Stimulated activated CD8-positive, alpha-beta memory T cell treated with anti-CD3 and anti-CD28 coated beads, Interleukin-7, amount 100 ng/mL, for 1 hour (primary cell): ENCODE results near the gene FN1.

Experiments
- DNase-seq, 2 donors: peaks; one replicate each; pipeline ENCODE4 v3.0.0-alpha.2; 2020; ENCODE audit warnings: low read depth in 2 of 2

FN1 gene

DNA sequence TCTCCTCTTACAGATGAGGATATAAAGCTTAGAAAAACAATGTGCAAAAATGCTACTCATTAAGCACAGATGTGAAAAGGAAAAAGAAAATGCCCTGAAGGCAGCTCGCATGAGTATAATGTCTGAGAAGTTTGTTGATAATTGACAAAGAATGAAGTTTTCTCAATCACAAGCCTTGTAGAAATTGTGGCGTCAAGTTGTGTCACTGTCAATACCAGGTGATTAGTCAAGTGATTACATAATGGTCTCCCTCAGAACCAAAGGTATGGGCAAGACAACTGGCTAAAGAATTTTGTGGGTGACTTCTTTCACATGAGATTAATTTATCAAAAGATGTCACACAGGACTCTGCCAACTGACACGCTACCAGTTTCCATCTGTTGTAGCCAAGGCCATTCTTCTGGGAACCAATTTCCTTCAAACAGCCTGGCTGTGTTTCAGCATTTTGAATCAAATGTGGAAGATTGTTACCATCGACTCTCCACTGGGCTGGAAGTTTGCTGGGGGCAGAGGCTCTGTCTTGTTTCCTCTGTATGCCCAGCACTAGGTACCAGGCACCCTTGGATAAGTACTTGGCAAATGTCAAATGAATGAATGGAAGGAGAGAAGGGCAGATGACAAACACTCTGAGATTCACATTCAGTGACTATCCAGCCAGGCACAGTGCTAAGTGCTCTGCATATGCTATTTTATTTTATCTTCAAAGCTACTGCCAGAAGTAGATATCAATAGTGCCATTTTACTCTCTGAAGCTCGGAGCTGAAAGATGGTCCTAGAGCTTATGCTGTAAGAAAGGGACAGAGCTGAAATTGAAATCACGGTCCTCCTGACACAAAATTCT is 5.9 kb upstream of the FN1 start:
- no peak for DNase-seq

DNA sequence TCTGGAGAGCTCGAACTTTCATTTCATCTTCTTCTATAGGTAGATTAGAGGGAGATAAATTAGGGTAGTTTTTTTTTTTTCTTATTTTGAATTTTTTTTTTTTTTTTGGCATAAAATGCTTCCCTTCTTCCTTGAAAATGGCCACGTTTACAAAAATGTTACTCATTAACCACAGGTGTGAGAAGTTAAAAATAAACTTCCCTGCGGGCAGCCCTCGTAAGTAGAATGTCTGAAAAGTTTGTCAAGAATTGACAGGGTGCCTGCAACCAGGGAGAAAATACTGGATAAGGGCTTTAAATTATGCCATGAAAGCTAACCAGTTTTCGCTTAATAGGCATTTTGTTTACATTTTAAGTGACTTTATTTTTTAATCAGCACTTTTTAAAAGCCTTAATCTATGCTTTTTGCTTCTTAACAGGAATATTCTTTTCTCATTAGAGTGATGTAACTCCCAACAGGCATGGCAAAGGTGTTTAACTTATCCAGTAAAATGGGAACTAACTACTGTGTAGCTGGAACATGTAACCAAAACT is 4.2 kb upstream of the FN1 start:
- no peak for DNase-seq

GRCh38 chr2:215439404-215439803 is 3.5 kb upstream of the FN1 start:
- no peak for DNase-seq

GRCh38 chr2:215437614-215438013 is 1.7 kb upstream of the FN1 start:
- no peak for DNase-seq

DNA sequence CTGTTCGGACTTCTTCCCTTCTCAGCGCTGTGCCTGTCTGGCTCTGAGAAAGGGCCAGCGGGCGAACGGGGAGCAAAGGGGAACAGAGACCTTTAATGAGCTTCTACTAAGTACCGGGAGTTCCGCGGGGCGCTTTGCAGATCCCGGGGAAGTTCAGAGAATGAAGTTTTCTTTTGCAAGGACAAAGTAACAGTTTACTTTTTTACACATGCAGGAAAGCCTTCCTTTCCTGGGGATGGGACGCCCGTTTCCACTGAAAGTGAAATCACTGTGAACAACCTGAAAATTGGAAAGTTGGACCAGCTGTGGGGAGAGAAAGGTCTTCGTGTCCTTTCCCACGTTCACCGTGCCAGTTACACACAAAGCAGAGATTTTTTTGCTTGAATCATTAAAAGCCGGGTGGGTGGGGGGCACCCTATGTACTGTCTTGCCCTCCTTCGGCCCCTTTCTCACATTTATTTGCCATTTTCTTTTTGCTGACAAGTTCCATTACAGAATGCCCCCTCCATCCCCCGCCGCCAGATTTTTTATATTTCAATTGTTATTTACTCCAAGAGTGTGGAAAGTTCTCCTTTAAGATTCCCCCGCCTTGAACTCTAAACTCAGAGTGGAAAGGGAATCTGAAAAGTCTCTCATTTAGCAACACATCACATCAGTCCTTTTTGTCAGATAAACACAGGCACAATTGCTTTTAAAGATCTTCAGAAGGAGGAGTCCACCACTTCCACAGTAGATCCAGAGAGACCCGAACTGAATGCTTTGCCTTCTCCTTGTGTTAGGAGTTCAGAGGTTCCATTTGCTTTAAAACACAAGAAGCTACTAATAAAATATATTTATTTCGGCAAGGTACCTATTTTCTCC is 1.1 kb upstream of the FN1 start:
- no peak for DNase-seq

- no peak for DNase-seq
These were observed 493 bp downstream of the FN1 start for GRCh38 chr2:215435280-215435869.

DNA sequence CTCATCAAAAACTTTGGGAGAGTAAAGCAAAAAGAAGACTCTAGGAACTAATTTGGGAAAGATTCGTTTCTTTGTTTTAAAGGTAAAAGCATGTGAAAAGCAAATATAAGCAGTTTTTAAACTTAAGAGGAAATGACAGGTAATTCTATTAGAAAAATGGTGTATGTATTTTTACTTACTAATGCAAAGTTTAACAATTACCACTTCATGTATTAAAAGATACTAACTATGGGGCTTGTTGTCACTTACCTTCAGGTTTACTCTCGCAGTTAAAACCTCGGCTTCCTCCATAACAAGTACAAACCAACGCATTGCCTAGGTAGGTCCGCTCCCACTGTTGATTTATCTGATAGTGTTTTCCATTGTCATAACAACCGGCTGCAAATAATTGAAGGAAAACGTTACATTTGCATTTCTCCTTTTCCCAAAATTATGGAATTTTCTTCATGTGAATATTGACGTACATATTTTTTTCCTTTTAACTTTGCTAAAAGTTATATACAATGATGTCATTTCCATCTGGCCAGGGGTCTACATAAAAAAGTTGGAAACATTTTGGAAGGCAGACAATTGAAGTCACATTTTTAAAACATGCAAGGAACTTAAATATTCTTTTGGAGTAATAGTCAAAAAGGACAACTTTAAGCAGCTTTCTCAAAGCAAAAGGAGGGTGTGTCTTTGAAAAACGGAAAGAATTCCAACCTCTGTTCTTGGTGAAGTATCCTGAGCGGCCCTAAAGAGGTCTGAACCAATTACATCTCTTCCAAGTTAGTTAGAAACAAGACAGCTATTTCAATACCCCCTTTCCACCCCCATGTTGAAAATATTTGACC is 1.2 kb downstream of the FN1 start:
- no peak for DNase-seq

DNA sequence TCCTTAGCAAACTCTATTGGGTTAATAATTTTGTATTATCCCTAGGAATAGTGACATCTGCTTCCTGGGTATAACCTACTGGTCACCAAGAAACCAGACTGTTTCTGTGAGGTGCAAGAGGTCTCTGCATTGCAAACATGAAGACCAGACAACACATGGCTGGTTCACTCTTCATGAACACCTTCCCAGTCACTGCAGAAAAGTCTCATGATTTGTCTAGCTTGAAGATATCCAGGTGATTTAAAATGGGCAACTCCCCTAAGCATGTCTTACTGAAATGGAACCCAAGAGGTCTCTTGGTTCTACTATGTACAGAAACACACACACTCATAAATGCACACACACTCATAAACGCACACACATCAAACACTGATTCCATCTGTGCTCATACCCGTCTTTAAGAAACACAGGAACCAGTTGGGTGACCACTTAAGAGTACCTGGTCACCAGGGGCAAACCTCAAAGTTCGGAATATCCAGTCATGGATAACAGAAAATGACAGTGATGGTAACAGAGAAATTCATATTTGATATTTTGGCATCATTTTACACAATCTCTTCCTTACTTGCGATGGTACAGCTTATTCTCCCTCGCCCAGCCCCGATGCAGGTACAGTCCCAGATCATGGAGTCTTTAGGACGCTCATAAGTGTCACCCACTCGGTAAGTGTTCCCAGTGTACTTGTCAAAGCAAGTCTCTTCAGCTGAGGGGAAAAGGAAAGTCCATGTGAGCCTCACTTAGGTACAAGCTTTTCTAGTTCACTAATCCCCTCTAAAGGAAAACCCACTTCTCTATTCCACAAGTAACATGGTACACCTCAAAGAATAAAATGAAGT is 2.9 kb downstream of the FN1 start:
- no peak for DNase-seq

GRCh38 chr2:215431778-215432758 is 3.8 kb downstream of the FN1 start:
- DNase-seq = no peak

GRCh38 chr2:215431290-215431689 is 4.6 kb downstream of the FN1 start:
- DNase-seq = no peak

DNA sequence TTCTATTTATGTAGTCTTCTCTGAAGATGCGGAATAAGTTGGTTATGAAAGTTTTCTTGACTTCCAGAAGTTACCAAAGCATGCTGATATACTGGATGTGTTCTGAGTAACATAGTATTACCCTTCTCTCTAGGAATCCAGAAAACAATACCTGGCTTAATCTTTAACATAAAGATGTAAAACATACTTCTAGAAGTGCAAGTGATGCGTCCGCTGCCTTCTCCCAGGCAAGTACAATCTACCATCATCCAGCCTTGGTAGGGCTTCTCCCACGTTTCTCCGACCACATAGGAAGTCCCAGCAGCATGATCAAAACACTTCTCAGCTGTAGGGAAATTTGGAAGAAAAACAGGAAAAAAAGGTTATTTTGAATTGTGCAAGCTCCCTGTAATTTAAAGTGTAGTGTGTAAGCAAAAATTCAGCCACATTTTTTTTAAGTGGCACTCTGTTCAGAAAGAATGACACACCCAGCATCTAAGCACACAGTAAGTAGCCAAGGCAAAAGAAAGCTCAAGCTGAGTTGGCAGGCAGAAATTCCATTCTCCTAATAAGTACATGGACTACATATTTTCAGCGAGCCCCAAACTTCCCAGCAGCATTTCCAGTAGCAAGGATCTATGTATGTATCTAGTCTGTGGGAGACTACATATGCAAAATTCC is 5.2 kb downstream of the FN1 start:
- DNase-seq = no peak

DNA sequence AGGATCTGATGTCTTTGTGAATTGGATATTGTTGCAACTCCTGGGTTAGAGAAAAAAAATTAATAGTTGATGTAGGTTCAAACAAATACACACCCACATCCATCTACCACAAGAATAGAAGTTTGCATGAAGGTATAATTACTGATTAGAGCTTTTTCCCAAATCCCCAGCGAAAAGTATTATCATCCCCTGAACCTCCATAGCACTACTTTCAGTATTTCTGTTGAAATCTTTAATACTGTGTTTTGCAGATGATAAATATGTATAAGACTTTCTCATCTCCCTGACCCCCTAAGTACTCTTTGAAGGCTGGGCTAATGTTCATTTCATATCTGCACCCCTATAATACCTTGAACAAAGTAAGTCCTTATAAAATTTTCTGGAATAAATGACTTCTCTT is 6.4 kb downstream of the FN1 start:
- no peak for DNase-seq

GRCh38 chr2:215428060-215428910 is 7.6 kb downstream of the FN1 start:
- DNase-seq = no peak

GRCh38 chr2:215427585-215427984 is 8.3 kb downstream of the FN1 start:
- no peak for DNase-seq

DNA sequence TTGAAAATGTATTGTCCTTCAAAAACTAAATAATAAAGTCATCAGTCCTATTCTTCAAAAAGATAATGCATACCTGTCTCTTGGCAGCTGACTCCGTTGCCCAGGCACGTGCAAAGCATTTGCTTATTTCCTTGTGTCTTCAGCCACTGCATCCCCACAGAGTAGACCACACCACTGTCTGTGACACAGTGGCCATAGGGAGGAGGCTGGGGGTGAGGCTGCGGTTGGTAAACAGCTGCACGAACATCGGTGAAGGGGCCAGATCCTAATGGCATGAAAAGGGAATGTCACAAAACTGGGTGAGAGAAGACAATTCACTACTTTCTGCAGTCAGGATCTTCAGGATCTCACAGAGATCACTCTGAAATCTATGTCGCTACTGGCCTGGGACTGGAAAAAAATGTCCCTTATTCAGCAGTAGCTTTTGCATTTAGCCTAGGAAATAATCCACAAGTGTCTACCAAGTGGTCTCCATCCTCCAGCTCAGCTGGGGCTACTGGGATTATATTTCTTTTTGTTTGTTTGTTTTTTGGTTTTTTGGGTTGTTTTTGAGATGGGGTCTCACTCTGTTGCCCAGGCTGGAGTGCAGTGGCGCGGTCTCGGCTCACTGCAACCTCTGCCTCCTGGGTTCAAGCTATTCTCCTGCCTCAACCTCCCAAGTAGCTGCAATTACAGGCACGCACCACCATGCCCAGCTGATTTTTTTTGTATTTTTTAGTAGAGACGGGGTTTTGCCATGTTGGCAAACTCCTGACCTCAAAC is 10.7 kb downstream of the FN1 start:
- DNase-seq = no peak

DNA sequence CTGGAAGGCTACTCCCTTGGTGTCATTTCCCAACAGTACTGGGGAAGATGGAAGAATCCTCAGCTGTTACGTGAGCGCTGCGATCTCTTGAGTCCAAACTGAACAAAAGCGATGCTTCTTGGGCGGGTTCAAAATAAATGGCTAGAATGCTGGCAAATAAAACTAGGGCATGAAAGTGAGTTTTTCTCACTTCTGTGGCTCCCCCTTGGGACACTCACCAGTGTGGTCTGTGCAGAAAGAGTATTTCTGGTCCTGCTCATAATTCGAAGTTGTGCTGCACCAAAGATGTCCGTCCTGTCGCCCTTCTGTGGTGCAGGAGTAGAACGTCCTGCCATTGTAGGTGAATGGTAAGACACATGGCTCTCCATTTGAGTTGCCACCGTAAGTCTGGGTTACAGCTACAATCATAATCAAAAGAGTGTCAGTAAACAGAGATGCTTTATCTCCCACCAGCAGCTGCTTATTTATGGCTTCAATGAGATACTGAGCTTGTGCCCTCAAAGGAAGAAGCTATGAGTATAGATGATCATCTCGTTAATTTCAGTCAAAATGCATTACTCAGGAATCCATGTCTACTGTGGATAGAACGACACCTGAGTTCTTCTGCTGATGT is 11.8 kb downstream of the FN1 start:
- no peak for DNase-seq

- no peak for DNase-seq
These were observed 12.6 kb downstream of the FN1 start for GRCh38 chr2:215423234-215423633.
